ENCODE results near the gene DCDC2B.
"Not testable (repeated sequence)": the region's sequence is repeated elsewhere in the genome, so short reads cannot be mapped to it uniquely, and the experiment has no call there.

The DCDC2B gene

DNA sequence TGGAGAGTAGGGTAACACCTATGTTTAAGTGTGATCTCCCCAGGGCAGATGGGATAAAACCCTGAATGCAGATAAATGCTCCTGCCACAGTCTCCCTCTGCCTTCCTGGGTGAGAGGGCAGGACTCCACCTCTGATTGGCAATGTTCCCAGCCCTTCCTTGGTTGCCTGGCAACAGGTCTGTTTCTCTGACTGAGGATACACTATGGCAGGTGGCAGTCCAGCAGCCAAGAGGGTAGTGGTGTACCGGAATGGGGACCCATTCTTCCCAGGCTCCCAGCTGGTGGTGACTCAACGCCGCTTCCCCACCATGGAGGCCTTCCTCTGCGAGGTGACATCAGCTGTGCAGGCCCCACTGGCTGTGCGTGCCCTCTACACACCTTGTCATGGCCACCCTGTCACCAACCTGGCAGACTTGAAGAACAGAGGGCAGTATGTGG is at the start of gene DCDC2B:
Gene DCDC2B (plus strand): TSS at position 199 of the 438 bp plus-strand sequence. CDS start 5 bp downstream, at position 204.
- no peaks in the 10 kb centered on the region for H3K36me3 ChIP-seq (ENCODE audit: control insufficient read depth, low read depth, low read length)
- H3K27ac ChIP-seq (ENCODE audit: low read length) = no peak within 1 kb of the TSS
- no peak within 1 kb of the TSS for H3K4me3 ChIP-seq (ENCODE audit: low read length)
- H3K27me3 ChIP-seq (ENCODE audit: control insufficient read depth, insufficient read depth, low read length) = peaks cover 15% of the 10 kb centered on the region
- H3K4me1 ChIP-seq (ENCODE audit: control insufficient read depth, low read depth, low read length) = peaks cover 5% of the 10 kb centered on the region
- H3K9me3 ChIP-seq (ENCODE audit: control insufficient read depth, low read depth, low read length) = no peaks in the 10 kb centered on the region
- H3K9ac ChIP-seq (ENCODE audit: low read length) = no peak within 1 kb of the TSS

DNA sequence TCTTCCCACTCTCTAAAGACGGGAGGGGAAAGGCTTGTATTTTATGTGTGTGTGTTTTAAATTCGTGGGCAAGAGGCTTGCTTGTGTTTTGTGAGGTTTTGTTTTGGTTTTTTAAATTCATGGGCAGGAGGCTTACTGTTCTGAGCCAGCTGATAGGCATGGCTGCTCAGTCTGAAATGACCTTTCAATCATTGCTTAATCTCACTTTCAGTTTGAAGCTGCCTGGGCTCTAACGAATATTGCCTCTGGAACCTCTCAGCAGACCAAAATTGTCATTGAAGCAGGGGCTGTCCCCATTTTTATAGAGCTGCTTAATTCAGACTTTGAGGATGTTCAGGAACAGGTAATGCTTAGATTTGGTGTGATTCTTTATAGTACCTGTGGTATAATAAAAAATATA is 49.7 kb upstream of the DCDC2B start:
- Histone ChIP-seq H3K4me3 (ENCODE audit: low read length) (no peak overlapping the region), H3K27ac (ENCODE audit: low read length) (no peak overlapping the region), H3K36me3 (ENCODE audit: control insufficient read depth, low read depth, low read length) (peaks cover 70% of the 10 kb centered on the region), H3K9ac (ENCODE audit: low read length) (no peak overlapping the region), H3K9me3 (ENCODE audit: control insufficient read depth, low read depth, low read length) (no peaks in the 10 kb centered on the region), H3K4me1 (ENCODE audit: control insufficient read depth, low read depth, low read length) (no peaks in the 10 kb centered on the region), H3K27me3 (ENCODE audit: control insufficient read depth, insufficient read depth, low read length) (no peaks in the 10 kb centered on the region)

DNA sequence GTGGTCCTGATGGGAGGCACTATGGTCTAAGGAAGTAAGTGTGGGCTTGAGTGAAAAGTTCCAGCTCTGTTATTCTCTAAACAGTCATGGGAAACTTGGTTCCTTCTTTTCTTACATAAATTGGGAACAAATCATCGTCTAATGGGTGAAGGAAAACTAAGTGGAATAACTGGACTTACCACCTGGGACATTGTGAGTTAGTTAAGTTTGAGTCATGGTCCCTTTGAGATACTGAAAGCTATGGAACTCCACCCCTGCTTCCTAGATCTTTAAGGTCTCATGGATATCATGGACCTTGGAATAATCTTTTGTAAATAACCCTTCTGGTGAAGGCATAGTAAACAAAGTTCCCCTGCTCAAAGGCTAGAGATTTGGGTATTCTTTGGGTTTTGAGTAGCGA is 45.5 kb upstream of the DCDC2B start:
- H3K27ac ChIP-seq (ENCODE audit: low read length) = no peak overlapping the region
- no peaks in the 10 kb centered on the region for H3K4me1 ChIP-seq (ENCODE audit: control insufficient read depth, low read depth, low read length)
- H3K27me3 ChIP-seq (ENCODE audit: control insufficient read depth, insufficient read depth, low read length) = no peaks in the 10 kb centered on the region
- H3K36me3 ChIP-seq (ENCODE audit: control insufficient read depth, low read depth, low read length) = peaks cover 59% of the 10 kb centered on the region
- no peak overlapping the region for H3K4me3 ChIP-seq (ENCODE audit: low read length)
- no peaks in the 10 kb centered on the region for H3K9me3 ChIP-seq (ENCODE audit: control insufficient read depth, low read depth, low read length)
- H3K9ac ChIP-seq (ENCODE audit: low read length) = no peak overlapping the region

DNA sequence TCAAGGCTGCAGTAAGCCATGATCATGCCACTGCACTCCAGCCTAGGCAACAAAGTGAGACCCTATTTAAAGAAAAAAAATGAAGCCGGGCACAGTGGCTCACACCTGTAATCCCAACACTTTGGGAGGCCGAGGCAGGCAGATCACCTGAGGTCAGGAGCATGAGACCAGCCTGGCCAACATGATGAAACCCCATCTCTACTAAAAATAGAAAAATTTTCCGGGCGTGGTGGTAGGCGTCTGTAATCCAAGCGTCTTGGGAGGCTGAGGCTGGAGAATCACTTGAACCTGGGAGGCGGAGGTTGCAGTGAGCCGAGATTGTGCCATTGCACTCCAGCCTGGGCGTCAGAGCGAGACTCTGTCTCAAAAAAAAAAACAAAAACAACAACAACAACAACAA is 43.3 kb upstream of the DCDC2B start:
- H3K36me3 ChIP-seq (ENCODE audit: control insufficient read depth, low read depth, low read length) = peaks cover 58% of the 10 kb centered on the region

DNA sequence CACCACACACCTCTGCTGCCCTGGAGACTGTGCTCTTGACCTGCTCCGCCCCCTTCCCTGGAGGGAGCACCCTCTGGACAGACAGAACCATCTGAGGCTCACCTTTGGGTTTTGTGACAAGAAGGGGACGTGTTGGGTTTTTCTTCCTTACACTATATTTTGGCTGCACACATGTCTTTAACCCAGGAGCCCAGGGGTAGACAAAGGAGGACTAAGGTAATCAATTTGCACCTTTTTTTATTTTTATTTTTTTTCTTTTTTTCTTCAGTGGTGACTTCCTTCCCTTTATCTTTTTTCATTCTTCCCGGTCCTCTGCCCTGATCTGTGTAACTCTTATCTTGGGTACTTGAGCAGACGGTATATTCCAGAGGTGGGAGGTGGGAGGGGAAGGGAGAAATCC is 37.9 kb upstream of the DCDC2B start:
- Histone ChIP-seq H3K36me3 (ENCODE audit: control insufficient read depth, low read depth, low read length) (peaks cover 52% of the 10 kb centered on the region), H3K27ac (ENCODE audit: low read length) (no peak overlapping the region), H3K4me3 (ENCODE audit: low read length) (no peak overlapping the region), H3K4me1 (ENCODE audit: control insufficient read depth, low read depth, low read length) (no peaks in the 10 kb centered on the region), H3K9me3 (ENCODE audit: control insufficient read depth, low read depth, low read length) (no peaks in the 10 kb centered on the region), H3K9ac (ENCODE audit: low read length) (no peak overlapping the region), H3K27me3 (ENCODE audit: control insufficient read depth, insufficient read depth, low read length) (no peaks in the 10 kb centered on the region)

More for the DNA sequence above, 43.3 kb upstream of the DCDC2B start:
- not testable (repeated sequence) for H3K27me3 ChIP-seq (ENCODE audit: control insufficient read depth, insufficient read depth, low read length); H3K27ac ChIP-seq (ENCODE audit: low read length); H3K4me1 ChIP-seq (ENCODE audit: control insufficient read depth, low read depth, low read length); H3K9ac ChIP-seq (ENCODE audit: low read length); H3K4me3 ChIP-seq (ENCODE audit: low read length); H3K9me3 ChIP-seq (ENCODE audit: control insufficient read depth, low read depth, low read length)

DNA sequence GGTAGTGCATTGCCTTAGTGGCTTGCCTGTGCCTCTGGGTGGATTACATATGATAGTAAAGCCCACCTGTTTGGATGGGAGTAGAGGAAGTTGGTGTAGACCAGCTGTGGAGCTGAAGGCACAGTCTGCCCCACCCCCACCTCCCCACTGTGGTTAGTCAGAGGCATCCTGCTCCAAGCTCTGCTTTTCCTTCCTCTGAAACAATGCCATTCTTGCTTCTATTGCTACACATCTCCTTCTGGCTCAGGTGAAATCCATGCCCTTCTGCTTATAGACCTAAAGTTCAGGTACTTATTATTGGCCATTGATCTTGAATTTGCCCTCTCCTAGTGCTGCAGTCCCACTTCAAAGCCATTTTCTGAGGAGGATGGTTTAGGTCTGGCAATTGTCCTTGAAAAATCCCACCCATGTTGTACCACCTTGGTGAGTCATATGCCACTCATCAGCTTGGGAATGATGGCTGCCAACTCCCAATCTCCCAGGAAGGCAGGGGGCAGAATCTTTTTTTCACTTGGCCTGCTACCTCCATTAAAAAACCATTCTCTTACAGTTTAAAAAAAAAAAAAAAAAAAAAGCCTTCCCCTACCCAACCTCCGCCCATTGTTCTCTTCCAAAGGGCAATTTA is 36.2 kb upstream of the DCDC2B start:
- Histone ChIP-seq H3K4me1 (ENCODE audit: control insufficient read depth, low read depth, low read length) (no peaks in the 10 kb centered on the region), H3K9ac (ENCODE audit: low read length) (no peak overlapping the region), H3K36me3 (ENCODE audit: control insufficient read depth, low read depth, low read length) (peaks cover 42% of the 10 kb centered on the region), H3K27me3 (ENCODE audit: control insufficient read depth, insufficient read depth, low read length) (no peaks in the 10 kb centered on the region), H3K4me3 (ENCODE audit: low read length) (no peak overlapping the region), H3K9me3 (ENCODE audit: control insufficient read depth, low read depth, low read length) (no peaks in the 10 kb centered on the region), H3K27ac (ENCODE audit: low read length) (no peak overlapping the region)

DNA sequence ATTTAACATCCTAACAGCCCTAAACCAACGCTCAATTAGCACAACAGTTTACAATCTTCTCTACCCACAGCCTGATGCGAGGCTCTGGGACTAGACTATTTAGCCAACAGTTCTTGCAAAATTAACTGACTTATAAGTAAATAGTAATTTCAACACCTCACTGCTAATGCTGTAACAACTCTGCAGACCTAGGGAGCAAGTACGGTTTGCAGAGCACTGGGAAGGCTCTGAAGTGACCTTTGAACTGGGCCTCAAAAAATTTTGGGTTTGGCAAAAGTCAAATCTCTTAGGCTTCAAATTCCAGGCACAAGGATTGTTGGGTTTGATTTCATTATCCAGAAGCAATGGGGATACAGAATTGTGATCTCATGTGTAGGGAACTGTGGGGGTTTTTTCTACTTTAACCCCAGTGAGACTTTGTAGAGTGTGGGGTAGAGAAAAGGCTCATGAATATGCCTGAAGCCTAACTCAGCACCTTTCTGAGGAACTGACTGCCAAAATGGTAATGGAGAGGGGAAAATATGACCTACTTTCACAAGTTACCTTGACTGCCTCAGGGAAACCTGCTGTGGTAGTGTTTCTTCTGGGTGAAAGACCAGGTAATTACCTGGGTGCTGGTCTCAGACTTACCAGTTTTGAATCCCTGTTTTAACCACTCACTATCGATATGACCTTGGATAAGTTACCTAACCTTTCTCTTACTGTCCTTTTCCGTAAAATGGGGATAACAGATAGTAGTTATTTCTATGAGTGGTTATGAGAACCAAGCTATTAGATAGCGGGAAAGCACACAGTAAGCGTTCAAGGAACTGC is 30.3 kb upstream of the DCDC2B start:
- no peak overlapping the region for H3K27ac ChIP-seq (ENCODE audit: low read length)
- H3K36me3 ChIP-seq (ENCODE audit: control insufficient read depth, low read depth, low read length) = peaks cover 19% of the 10 kb centered on the region
- H3K4me3 ChIP-seq (ENCODE audit: low read length) = peak overlapping the region; percentile 93
- no peaks in the 10 kb centered on the region for H3K27me3 ChIP-seq (ENCODE audit: control insufficient read depth, insufficient read depth, low read length)
- no peaks in the 10 kb centered on the region for H3K9me3 ChIP-seq (ENCODE audit: control insufficient read depth, low read depth, low read length)
- peak overlapping the region; percentile 4 for H3K9ac ChIP-seq (ENCODE audit: low read length)
- H3K4me1 ChIP-seq (ENCODE audit: control insufficient read depth, low read depth, low read length) = peaks cover 15% of the 10 kb centered on the region

DNA sequence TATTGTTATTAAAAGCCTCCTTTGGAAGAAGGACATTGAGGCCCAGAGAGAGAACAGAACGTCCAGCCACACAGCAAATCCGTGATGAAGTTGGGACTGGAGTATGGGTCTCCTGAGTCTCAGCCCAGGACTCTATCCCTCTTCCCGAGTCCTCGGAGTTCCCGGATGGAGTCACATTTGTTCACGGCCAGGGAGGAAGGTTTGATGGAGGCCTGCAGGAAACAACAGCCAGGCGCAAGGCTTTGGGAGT is 29.8 kb upstream of the DCDC2B start:
- Histone ChIP-seq H3K9ac (ENCODE audit: low read length) (peak overlapping the region; percentile 4), H3K27me3 (ENCODE audit: control insufficient read depth, insufficient read depth, low read length) (no peaks in the 10 kb centered on the region), H3K9me3 (ENCODE audit: control insufficient read depth, low read depth, low read length) (no peaks in the 10 kb centered on the region), H3K4me1 (ENCODE audit: control insufficient read depth, low read depth, low read length) (peaks cover 15% of the 10 kb centered on the region), H3K4me3 (ENCODE audit: low read length) (peak overlapping the region; percentile 93), H3K36me3 (ENCODE audit: control insufficient read depth, low read depth, low read length) (peaks cover 23% of the 10 kb centered on the region), H3K27ac (ENCODE audit: low read length) (peak overlapping the region; percentile 2)

DNA sequence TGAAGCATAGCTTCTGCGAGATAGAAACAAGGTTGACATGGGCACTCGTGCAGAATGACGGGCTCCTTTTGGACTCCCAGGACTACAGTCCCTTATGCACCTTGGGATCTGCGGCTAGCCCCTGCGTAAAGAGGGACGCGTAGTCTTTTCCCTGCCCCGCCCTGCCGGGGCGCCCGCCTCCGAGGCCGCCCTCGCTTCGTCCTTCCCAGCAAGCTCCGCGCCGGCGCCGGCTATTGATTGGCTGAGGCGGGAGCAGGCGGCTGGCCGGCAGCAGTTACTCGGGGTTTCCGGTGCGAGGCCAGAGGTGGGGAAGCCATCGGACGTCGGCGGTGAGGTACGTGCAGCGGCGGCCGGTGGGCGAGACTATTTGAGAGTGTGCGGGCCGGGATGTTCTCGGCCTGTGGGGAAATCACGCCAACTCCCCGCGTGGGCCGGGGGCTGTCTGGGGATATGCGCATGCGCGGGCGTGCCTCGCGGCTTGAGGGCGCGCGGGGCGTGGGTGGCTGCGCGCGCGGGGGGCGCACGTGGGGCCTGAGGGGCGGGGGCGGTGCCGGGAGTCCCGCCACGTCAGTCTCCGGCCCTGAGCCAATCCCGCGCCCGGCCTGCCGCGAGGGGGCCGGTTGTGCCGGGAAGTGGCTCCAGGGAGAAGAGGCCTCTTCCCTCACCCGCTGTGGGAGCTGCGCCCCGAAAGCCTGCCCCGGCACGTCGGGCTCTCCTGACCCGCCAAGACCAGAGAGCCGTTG is 29.3 kb upstream of the DCDC2B start, which contains the start of gene TXLNA:
Gene TXLNA (plus strand): TSS at position 233 of the 743 bp plus-strand sequence. CDS start 671 bp downstream, outside the sequence.
- Histone ChIP-seq H3K4me1 (ENCODE audit: control insufficient read depth, low read depth, low read length) (peaks cover 15% of the 10 kb centered on the region), H3K4me3 (ENCODE audit: low read length) (peak within 1 kb of the TSS; percentile 93), H3K9me3 (ENCODE audit: control insufficient read depth, low read depth, low read length) (no peaks in the 10 kb centered on the region), H3K9ac (ENCODE audit: low read length) (peak within 1 kb of the TSS; percentile 88), H3K27ac (ENCODE audit: low read length) (peak within 1 kb of the TSS; percentile 52), H3K36me3 (ENCODE audit: control insufficient read depth, low read depth, low read length) (peaks cover 28% of the 10 kb centered on the region), H3K27me3 (ENCODE audit: control insufficient read depth, insufficient read depth, low read length) (no peaks in the 10 kb centered on the region)

DNA sequence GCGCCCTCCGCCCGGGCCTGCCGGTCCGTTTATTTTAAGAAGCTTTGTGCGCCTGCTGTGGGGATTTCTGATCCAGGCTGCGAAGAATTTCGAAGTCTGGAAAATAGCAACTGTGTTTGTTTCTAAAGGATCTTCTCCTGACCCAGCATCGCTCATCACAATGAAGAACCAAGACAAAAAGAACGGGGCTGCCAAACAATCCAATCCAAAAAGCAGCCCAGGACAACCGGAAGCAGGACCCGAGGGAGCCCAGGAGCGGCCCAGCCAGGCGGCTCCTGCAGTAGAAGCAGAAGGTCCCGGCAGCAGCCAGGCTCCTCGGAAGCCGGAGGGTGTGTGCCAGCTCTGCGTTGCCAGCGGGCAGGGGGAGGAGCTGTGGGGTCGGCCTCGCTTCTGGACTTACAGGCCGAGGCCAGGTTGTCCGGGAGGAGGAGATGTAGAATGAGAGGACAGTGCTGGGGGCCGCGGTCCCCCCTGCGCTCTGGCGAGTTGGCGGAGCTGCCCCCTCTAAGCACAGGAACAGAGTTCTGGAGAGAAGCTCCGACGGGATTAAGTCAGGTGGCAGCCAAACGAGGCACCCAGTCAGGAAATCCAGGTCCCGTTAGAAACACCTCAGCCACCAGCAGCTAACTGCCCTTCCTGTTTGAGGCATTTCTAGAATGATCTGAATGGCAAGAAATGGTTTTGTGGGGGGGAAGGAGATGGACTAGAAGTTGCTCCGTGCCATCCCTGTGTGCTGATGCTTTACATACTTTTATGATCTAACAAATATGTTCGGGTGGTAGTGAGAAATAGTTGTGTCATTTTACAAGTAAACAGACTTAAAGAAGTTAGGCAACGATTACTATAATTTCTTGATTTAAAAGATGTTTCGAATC is 28.5 kb upstream of the DCDC2B start:
- H3K27me3 ChIP-seq (ENCODE audit: control insufficient read depth, insufficient read depth, low read length) = no peaks in the 10 kb centered on the region
- peak overlapping the region; percentile 88 for H3K9ac ChIP-seq (ENCODE audit: low read length)
- peaks cover 15% of the 10 kb centered on the region for H3K4me1 ChIP-seq (ENCODE audit: control insufficient read depth, low read depth, low read length)
- H3K27ac ChIP-seq (ENCODE audit: low read length) = peak overlapping the region; percentile 52
- peaks cover 34% of the 10 kb centered on the region for H3K36me3 ChIP-seq (ENCODE audit: control insufficient read depth, low read depth, low read length)
- H3K4me3 ChIP-seq (ENCODE audit: low read length) = peak overlapping the region; percentile 93
- H3K9me3 ChIP-seq (ENCODE audit: control insufficient read depth, low read depth, low read length) = no peaks in the 10 kb centered on the region

DNA sequence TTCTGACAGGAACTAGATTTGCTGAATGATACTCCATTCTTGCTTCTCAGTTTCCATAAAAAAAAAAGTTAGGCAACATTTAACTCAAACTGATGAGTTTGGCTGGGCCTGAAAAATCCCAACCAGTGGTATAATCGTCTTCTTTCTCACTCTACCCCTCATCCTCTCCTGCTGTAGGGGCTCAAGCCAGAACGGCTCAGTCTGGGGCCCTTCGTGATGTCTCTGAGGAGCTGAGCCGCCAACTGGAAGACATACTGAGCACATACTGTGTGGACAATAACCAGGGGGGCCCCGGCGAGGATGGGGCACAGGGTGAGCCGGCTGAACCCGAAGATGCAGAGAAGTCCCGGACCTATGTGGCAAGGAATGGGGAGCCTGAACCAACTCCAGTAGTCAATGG is 27.8 kb upstream of the DCDC2B start:
- Histone ChIP-seq H3K9me3 (ENCODE audit: control insufficient read depth, low read depth, low read length) (no peaks in the 10 kb centered on the region), H3K4me1 (ENCODE audit: control insufficient read depth, low read depth, low read length) (peaks cover 15% of the 10 kb centered on the region), H3K27me3 (ENCODE audit: control insufficient read depth, insufficient read depth, low read length) (no peaks in the 10 kb centered on the region), H3K9ac (ENCODE audit: low read length) (no peak overlapping the region), H3K27ac (ENCODE audit: low read length) (no peak overlapping the region), H3K36me3 (ENCODE audit: control insufficient read depth, low read depth, low read length) (peaks cover 35% of the 10 kb centered on the region), H3K4me3 (ENCODE audit: low read length) (peak overlapping the region; percentile 93)

Data from iPS-18a (cell line).